K562 (cell line): ENCODE results near the gene NFIC. TPM values are rescaled to one million over a fixed set of nuclear protein-coding genes. Genes with fewer than 3 reads are reported as not detected.

Source experiments
- CCNT2 ChIP-seq: IDR thresholded peaks from 2 replicates; pipeline ENCODE4 v1.6.1; 2011; ENCODE audit warnings: borderline replicate concordance, low read depth, mild to moderate bottlenecking, moderate library complexity, mixed read lengths, low read length; ENCODE audit not compliant: insufficient read length; ENCODE audit errors: extremely low read depth
- JUN ChIP-seq, 2 experiments: sonication (generic) in 1 of 2; formaldehyde crosslinking in 1 of 2; IDR thresholded peaks; 2 replicates each; pipeline versions ENCODE4 v1.6.1 to v1.8.0; 2012 to 2022; ENCODE audit warnings: borderline replicate concordance in 2 of 2, mild to moderate bottlenecking in 2 of 2, improper control_type of control experiment in 1 of 2, low read depth in 1 of 2, low read length in 1 of 2, missing genetic modification reagents in 1 of 2
- PHF21A ChIP-seq: fragments of 450-650 bp; IDR thresholded peaks from 2 replicates; pipeline ENCODE4 v1.6.1; 2017; ENCODE audit warnings: low read depth, borderline replicate concordance
- RFX5 ChIP-seq: IDR thresholded peaks from 2 replicates; pipeline ENCODE4 v1.6.1; 2011; ENCODE audit warnings: low read depth, mild to moderate bottlenecking, improper control_type of control experiment, low read length
- polyA plus RNA-seq, 8 experiments: library from polyadenylated mRNA; depleted of rRNA in 4 of 8; stranded (reverse) in 5 of 8; unstranded in 3 of 8; fragments of >200 nt; fragmentation: Nextera tagmentation in 2 of 8; fragmentation: Illumina TruSeq in 1 of 8; extraction: Ambion mirVana in 2 of 8; extraction: Trizol in 1 of 8; gene quantifications; 2 replicates each; pipeline versions ENCODE4 v1.2.1 to v1.2.3, GENCODE V29; 2011 to 2014; ENCODE audit warnings: inconsistent platforms in 1 of 8, missing spikeins in 1 of 8
- total RNA-seq, 7 experiments: library from RNA; depleted of rRNA in 6 of 7; stranded (reverse); fragments of >200 nt in 6 of 7; fragmentation: Illumina TruSeq in 2 of 7; extraction: Trizol in 2 of 7; gene quantifications; 2 replicates each; pipeline versions ENCODE4 v1.2.1 to v1.2.3, GENCODE V29; 2011 to 2021; ENCODE audit warnings: low replicate concordance in 1 of 7
- TF ChIP-seq, protein P1 (sequence below): sonication (generic); formaldehyde crosslinking; IDR thresholded peaks from 2 replicates; pipeline ENCODE4 v1.4.0; 2020; ENCODE audit warnings: mild to moderate bottlenecking, missing genetic modification reagents
- TF ChIP-seq, protein P2 (sequence below): fragments of 450-650 bp; IDR thresholded peaks from 2 replicates; pipeline ENCODE4 v1.6.1; 2016; ENCODE audit warnings: mild to moderate bottlenecking, moderate library complexity
- TF ChIP-seq, protein P3 (sequence below), 2 experiments: fragments of 150-350 bp in 1 of 2; IDR thresholded peaks; 2 replicates each; pipeline ENCODE4 v1.6.1; 2012 to 2016; ENCODE audit warnings: low read depth in 2 of 2, low read length in 2 of 2, mild to moderate bottlenecking in 1 of 2, moderate library complexity in 1 of 2

NFIC gene
- total and polyA plus RNA-seq, 9 of the 15 experiments (the other 6 are each of a cell fraction or from before 2014, with no cell fraction given), result 0.71 to 62.1 (median 6.9) TPM

DNA sequence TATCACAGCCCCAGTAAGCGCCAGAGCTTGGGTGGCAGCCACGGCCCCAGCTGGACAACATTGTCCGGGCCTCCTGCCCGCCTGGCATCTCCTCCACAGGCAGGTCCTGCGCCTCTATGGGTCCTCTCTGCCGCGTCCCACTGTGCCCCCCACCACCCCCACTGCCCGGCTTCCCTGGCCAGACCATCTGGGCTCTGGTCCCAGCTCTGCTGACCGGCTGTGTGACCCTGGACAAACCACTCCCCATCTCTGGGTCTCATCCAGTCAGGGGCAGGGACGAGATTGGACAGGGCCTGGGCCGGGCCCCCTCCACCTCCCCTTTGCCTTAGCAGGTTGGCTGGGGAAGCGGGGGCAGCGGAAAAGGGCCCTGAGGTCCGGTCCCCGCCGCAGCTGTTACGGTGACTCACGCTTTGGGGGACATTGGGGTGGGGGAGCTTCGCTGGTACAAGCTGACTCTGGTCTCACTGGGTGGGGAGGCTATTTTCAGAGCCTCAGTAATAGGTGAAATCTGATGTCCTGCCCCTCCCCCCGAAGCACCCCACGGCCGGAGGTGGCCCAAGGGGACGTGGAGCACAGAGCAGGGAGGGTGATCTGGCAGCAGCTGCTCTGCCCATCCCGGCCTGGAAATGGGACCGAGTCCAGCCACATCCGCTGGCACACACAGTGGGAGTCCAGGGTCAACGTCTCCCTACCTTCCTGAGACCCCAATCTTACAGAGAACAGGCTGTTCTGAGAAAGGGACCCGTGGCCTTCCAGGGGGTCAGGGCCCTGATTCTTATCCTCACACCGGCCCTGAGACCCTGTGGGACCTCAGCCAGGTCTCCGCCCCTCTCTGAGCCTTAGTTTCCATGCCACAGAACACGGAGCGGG, 9.1 kb downstream of the NFIC start (continued):
- TF ChIP-seq, protein P1, sequence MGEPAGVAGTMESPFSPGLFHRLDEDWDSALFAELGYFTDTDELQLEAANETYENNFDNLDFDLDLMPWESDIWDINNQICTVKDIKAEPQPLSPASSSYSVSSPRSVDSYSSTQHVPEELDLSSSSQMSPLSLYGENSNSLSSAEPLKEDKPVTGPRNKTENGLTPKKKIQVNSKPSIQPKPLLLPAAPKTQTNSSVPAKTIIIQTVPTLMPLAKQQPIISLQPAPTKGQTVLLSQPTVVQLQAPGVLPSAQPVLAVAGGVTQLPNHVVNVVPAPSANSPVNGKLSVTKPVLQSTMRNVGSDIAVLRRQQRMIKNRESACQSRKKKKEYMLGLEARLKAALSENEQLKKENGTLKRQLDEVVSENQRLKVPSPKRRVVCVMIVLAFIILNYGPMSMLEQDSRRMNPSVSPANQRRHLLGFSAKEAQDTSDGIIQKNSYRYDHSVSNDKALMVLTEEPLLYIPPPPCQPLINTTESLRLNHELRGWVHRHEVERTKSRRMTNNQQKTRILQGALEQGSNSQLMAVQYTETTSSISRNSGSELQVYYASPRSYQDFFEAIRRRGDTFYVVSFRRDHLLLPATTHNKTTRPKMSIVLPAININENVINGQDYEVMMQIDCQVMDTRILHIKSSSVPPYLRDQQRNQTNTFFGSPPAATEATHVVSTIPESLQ (CRISPR knock-in tag), result 0 out of 2 replicates have a peak, but pooled peaks have one; percentile 71
- TF ChIP-seq, protein P2, sequence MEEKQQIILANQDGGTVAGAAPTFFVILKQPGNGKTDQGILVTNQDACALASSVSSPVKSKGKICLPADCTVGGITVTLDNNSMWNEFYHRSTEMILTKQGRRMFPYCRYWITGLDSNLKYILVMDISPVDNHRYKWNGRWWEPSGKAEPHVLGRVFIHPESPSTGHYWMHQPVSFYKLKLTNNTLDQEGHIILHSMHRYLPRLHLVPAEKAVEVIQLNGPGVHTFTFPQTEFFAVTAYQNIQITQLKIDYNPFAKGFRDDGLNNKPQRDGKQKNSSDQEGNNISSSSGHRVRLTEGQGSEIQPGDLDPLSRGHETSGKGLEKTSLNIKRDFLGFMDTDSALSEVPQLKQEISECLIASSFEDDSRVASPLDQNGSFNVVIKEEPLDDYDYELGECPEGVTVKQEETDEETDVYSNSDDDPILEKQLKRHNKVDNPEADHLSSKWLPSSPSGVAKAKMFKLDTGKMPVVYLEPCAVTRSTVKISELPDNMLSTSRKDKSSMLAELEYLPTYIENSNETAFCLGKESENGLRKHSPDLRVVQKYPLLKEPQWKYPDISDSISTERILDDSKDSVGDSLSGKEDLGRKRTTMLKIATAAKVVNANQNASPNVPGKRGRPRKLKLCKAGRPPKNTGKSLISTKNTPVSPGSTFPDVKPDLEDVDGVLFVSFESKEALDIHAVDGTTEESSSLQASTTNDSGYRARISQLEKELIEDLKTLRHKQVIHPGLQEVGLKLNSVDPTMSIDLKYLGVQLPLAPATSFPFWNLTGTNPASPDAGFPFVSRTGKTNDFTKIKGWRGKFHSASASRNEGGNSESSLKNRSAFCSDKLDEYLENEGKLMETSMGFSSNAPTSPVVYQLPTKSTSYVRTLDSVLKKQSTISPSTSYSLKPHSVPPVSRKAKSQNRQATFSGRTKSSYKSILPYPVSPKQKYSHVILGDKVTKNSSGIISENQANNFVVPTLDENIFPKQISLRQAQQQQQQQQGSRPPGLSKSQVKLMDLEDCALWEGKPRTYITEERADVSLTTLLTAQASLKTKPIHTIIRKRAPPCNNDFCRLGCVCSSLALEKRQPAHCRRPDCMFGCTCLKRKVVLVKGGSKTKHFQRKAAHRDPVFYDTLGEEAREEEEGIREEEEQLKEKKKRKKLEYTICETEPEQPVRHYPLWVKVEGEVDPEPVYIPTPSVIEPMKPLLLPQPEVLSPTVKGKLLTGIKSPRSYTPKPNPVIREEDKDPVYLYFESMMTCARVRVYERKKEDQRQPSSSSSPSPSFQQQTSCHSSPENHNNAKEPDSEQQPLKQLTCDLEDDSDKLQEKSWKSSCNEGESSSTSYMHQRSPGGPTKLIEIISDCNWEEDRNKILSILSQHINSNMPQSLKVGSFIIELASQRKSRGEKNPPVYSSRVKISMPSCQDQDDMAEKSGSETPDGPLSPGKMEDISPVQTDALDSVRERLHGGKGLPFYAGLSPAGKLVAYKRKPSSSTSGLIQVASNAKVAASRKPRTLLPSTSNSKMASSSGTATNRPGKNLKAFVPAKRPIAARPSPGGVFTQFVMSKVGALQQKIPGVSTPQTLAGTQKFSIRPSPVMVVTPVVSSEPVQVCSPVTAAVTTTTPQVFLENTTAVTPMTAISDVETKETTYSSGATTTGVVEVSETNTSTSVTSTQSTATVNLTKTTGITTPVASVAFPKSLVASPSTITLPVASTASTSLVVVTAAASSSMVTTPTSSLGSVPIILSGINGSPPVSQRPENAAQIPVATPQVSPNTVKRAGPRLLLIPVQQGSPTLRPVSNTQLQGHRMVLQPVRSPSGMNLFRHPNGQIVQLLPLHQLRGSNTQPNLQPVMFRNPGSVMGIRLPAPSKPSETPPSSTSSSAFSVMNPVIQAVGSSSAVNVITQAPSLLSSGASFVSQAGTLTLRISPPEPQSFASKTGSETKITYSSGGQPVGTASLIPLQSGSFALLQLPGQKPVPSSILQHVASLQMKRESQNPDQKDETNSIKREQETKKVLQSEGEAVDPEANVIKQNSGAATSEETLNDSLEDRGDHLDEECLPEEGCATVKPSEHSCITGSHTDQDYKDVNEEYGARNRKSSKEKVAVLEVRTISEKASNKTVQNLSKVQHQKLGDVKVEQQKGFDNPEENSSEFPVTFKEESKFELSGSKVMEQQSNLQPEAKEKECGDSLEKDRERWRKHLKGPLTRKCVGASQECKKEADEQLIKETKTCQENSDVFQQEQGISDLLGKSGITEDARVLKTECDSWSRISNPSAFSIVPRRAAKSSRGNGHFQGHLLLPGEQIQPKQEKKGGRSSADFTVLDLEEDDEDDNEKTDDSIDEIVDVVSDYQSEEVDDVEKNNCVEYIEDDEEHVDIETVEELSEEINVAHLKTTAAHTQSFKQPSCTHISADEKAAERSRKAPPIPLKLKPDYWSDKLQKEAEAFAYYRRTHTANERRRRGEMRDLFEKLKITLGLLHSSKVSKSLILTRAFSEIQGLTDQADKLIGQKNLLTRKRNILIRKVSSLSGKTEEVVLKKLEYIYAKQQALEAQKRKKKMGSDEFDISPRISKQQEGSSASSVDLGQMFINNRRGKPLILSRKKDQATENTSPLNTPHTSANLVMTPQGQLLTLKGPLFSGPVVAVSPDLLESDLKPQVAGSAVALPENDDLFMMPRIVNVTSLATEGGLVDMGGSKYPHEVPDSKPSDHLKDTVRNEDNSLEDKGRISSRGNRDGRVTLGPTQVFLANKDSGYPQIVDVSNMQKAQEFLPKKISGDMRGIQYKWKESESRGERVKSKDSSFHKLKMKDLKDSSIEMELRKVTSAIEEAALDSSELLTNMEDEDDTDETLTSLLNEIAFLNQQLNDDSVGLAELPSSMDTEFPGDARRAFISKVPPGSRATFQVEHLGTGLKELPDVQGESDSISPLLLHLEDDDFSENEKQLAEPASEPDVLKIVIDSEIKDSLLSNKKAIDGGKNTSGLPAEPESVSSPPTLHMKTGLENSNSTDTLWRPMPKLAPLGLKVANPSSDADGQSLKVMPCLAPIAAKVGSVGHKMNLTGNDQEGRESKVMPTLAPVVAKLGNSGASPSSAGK, result no peak
- TF ChIP-seq CCNT2, result no peak
- 0 out of 2 replicates have a peak, but pooled peaks have one; percentile 65 for TF ChIP-seq PHF21A
- TF ChIP-seq, protein P3, sequence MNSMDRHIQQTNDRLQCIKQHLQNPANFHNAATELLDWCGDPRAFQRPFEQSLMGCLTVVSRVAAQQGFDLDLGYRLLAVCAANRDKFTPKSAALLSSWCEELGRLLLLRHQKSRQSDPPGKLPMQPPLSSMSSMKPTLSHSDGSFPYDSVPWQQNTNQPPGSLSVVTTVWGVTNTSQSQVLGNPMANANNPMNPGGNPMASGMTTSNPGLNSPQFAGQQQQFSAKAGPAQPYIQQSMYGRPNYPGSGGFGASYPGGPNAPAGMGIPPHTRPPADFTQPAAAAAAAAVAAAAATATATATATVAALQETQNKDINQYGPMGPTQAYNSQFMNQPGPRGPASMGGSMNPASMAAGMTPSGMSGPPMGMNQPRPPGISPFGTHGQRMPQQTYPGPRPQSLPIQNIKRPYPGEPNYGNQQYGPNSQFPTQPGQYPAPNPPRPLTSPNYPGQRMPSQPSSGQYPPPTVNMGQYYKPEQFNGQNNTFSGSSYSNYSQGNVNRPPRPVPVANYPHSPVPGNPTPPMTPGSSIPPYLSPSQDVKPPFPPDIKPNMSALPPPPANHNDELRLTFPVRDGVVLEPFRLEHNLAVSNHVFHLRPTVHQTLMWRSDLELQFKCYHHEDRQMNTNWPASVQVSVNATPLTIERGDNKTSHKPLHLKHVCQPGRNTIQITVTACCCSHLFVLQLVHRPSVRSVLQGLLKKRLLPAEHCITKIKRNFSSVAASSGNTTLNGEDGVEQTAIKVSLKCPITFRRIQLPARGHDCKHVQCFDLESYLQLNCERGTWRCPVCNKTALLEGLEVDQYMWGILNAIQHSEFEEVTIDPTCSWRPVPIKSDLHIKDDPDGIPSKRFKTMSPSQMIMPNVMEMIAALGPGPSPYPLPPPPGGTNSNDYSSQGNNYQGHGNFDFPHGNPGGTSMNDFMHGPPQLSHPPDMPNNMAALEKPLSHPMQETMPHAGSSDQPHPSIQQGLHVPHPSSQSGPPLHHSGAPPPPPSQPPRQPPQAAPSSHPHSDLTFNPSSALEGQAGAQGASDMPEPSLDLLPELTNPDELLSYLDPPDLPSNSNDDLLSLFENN (IDR thresholded peaks at IDR 0.05; ENCODE audit: low read depth in 2 of 2, low read length in 2 of 2), result no peak
- TF ChIP-seq RFX5, result no peak
- TF ChIP-seq JUN (IDR thresholded peaks at IDR 0.05; ENCODE audit: borderline replicate concordance, low read depth, low read length), result peak; percentile 63; the same call in 1 of the 2 replicates
- TF ChIP-seq JUN (CRISPR knock-in tag; IDR thresholded peaks at IDR 0.05; ENCODE audit: borderline replicate concordance), result no peak
